ENCODE results near the gene ITPK1.
A peak's percentile ranks its signal among the peaks of the same experiment; 100 is the strongest.
"Not testable (repeated sequence)": the region's sequence is repeated elsewhere in the genome, so short reads cannot be mapped to it uniquely, and the experiment has no call there.

Gene ITPK1

GRCh38 chr14:93128725-93129459 lies 13.2 kb upstream of the ITPK1 start:
- DNase-seq: no peak

DNA sequence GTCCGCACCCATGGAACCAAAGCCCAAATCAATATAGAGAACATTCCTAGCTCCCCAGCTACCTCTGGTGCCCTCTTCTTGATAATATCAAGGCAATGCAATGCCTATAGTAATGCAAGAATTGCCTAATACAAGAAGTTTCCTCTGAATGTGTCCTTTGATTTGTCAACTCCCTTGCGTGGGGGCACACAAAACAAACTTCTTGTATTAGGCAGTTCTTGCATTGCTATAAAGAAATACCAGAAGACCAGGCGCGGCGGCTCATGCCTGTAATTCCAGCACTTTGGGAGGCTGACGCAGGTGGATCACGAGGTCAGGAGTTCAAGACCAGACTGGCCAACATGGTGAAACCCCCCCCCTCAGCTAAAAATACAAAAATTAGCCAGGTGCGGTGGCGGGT lies 10.4 kb upstream of the ITPK1 start:
- DNase-seq: no peak

DNA sequence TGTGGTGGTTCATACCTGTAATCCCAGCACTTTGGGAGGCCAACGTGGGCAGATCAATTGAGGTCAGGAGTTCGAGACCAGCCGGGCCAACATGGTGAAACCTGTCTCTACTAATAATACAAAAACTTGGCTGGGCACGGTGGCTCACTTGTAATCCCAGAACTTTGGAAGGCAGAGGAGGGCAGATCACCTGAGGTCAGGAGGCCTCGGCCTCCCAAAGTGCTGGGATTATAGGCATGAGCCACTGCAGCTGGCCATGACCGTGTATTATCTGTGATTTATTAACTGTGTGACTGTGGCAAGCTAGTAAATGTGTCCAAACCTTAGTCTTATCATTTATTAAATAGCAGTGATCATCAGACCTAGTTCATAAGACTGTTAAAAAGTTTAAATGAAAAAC lies 7.1 kb upstream of the ITPK1 start:
- DNase-seq: no peak

GRCh38 chr14:93121030-93121834 lies 5.5 kb upstream of the ITPK1 start:
- no peak for DNase-seq

DNA sequence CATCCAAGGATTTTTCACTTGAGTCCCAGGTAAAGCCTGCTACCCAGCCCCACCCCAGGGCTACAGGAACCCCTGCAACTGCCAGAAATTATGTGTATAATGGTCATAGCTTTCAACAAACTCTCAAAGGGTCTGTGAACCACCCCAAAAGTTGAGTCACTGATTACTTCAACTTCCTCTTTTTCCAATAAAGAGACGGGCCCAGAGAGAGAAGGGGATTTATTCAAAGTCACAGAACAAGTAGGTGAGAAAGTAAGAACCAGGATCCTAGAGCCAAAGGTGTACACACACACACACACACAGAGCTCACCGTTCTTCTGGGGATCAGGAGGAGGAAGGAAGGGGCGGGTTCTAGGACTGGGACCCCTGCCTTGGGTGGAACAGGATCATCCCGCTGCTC lies 4.8 kb upstream of the ITPK1 start:
- no peak for DNase-seq

- no peak for DNase-seq
These were observed 1.0 kb upstream of the ITPK1 start for GRCh38 chr14:93116676-93117200.

GRCh38 chr14:93115069-93115820 lies 480 bp downstream of the ITPK1 start:
- DNase-seq: peak; percentile 85 to 89

DNA sequence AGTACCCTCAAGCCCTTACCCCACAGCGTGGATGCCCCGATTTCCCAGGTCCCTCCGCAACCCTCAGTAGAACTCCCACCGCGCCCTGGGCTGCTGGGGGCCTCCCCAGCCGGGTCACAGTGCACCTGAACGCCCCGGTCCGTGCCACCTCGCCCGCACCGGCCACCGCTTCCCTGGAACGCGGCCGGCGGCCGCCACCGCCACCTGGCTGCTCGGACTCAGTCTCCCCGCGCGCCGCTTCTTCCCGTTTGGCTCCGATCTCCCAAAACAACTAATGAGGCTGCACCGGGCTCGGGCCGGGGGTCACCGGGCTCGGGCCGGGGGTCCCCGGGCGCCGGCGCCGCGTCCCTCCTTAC lies 1.0 kb downstream of the ITPK1 start:
- DNase-seq: peak in 1 of 2 donors; percentile 4

GRCh38 chr14:93114068-93114710 lies 1.5 kb downstream of the ITPK1 start:
- peak in 1 of 2 donors; percentile 5 for DNase-seq

DNA sequence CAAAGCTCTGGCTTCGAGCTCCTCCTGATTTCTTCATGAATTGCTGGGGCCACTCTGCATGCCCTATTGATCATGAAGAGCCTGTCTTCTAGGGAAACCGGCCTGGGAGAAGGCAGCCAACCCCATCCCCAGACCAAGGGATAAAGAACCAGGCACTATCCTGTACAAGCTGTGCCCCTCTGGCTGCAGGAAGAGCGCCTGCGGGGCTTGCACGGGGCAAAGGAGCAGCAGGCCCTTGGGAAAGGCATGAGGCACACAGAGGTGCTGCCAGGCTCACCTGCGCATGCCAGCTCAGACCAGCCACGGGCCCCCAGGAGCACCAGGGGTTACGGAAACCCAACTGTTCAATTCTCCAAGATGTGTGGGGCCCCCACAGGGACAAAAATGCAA lies 2.1 kb downstream of the ITPK1 start:
- DNase-seq: no peak

GRCh38 chr14:93112891-93113677 lies 2.6 kb downstream of the ITPK1 start:
- peak; percentile 69 to 81 for DNase-seq

DNA sequence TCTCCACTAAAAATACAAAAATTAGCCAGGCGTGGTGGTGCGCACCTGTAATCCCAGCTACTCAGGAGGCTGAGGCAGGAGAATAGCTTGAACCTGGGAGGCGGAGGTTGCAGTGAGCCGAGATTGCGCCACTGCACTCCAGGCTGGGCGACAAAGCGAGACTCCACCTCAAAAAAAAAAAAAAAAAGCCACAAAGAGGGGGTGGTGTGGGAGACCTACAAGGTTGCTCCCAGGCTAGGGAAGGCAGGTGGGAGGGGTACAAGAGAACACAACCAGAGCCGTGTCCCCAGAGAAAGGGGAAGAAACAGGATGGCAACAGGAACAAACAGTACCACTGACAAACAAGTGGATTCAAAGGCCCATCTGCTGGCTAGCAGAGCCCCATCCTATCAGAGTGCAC lies 4.2 kb downstream of the ITPK1 start:
- DNase-seq: not testable (repeated sequence)

- DNase-seq: no peak
These were observed 4.8 kb downstream of the ITPK1 start for GRCh38 chr14:93110856-93111419.

- DNase-seq: no peak
These were observed 5.9 kb downstream of the ITPK1 start for GRCh38 chr14:93109572-93110481.

DNA sequence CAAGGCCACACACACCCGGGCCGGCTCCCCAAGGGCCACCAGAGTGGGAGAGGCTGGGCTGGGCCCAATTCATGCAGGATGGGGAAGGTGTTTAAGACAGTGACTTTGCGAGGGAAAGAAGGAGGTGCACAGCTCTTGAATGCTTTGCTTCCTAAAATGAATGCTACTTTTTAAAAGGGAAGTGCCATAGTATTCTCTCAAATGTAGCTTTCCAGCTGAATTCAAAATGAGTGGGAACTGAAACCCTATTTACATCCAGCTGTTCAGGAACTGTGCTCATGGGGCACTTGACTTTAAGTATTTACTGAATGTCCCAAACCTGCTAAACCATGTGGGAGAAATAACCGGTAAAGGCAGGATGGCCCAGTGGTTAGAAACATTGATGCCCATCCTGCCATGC lies 7.6 kb downstream of the ITPK1 start:
- DNase-seq: no peak

DNA sequence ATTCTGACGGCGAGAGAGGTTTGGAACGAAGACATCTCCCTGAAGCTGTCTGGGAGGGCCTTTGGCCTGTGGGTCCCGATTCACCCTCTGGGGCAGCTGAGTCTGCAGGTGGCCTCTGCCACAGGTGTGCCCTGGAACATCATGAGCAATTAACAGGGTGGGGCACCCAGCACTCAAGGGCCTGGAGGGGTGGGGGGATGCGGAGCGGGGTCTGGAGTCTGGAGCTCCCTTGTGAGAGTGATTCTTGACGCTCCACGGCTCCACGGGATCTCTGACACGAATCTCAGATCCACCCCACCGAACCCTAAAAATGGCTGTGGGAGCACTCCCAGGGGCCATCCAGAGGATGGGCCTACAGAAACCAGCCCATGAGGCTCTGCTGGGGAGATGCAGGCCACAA lies 8.3 kb downstream of the ITPK1 start:
- no peak for DNase-seq

DNA sequence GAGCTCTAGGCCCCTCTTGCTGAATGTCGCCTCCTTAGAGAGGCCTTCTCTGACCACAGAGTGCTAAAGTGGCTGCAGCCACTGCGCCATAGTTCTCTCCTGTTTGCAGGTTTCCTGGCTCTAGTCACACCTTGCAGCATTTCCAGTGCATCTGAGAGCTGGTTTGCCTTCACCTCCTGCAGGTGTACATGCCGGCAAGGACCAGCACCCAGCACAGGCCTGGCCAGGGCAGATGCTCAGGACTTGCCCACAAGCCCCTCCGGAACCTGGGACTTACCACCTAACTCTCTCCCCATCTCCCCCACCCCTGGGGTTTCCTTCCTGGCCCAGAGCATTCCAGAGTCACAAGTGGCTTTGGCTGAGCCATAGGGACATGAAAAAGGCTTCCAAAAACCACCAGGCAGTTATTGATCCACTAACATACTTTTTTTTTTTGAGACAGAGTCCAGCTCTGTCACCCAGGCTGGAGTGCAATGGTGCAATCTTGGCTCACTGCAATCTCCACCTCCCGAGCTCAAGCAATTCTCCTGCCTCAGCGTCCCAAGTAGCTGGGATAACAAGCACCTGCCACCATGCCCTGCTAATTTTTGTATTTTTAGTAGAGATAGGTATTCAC lies 9.1 kb downstream of the ITPK1 start:
- no peak for DNase-seq

DNA sequence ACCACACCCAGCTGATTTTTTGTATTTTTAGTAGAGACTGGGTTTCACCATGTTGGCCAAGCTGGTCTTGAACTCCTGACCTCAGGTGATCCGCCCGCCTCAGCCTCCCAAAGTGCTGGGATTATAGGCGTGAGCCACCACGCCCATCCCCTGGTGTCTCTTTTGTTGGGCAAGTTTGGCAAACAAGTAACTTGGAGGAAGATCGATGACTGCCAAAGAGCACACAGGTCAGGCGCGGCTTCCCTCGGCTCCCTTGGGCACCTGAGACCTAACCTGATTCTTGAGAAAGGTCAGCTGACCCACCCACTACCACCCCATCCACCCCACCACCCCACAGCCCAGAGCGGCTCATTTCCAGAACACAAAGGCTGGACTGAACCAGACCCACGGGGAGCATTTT lies 9.9 kb downstream of the ITPK1 start:
- DNase-seq: not testable (repeated sequence)

- peak; percentile 8 to 58 for DNase-seq
These were observed 10.4 kb downstream of the ITPK1 start for GRCh38 chr14:93105362-93105761.

GRCh38 chr14:93104961-93105360 lies 10.8 kb downstream of the ITPK1 start:
- DNase-seq: no peak
